ENCODE measurements around the gene C1orf87. TPM values are rescaled to one million over a fixed set of nuclear protein-coding genes. Genes with fewer than 3 reads are reported as not detected.

C1orf87 gene
- total RNA-seq, 1 experiment from 2014 or later = 0.33 TPM

GRCh38 chr1:59977075-59977410, 96.5 kb downstream of the C1orf87 start:
- Histone ChIP-seq H4K91ac (ENCODE audit: insufficient read length, low read depth, low read length) (no peak overlapping the region), H2BK5ac (ENCODE audit: insufficient read length, low read length) (no peak overlapping the region), H3K9me3 (ENCODE audit: control insufficient read depth, low read depth, low read length) (no peaks in the 10 kb centered on the region), H4K5ac (ENCODE audit: insufficient read length, low read depth, low read length) (no peak overlapping the region), H4K8ac (replicated peaks; ENCODE audit: insufficient read length, low read depth, low read length) (no peak overlapping the region), H3K9ac (ENCODE audit: extremely low read depth, insufficient read length, low read length) (no peak overlapping the region), H2BK120ac (ENCODE audit: low read depth, low read length, poor library complexity, severe bottlenecking) (no peak overlapping the region), H3T11ph (ENCODE audit: low read length) (no peak overlapping the region), H3K27ac (ENCODE audit: insufficient read length, low read depth, low read length) (no peak overlapping the region), H3K4me1 (ENCODE audit: insufficient read depth, low read length) (no peaks in the 10 kb centered on the region), H3K27me3 (ENCODE audit: insufficient read depth, low read length) (no peaks in the 10 kb centered on the region; the same call in 1 of the 2 replicates), H3K79me2 (ENCODE audit: insufficient read depth, low read length) (no peaks in the 10 kb centered on the region), H2BK20ac (ENCODE audit: low read depth, low read length, poor library complexity, severe bottlenecking) (no peak overlapping the region), H3K18ac (ENCODE audit: insufficient read length, low read depth, low read length) (no peak overlapping the region), H2BK15ac (ENCODE audit: low read depth, low read length) (no peak overlapping the region), H3K79me1 (ENCODE audit: insufficient read depth, low read depth, low read length, poor library complexity, severe bottlenecking) (no peaks in the 10 kb centered on the region), H2BK12ac (ENCODE audit: insufficient read length, low read depth, low read length) (no peak overlapping the region), H3K23me2 (ENCODE audit: insufficient read length, low read depth, low read length, poor library complexity, severe bottlenecking) (no peaks in the 10 kb centered on the region), H3K23ac (ENCODE audit: insufficient read length, low read depth, low read length) (no peak overlapping the region), H2AFZ (ENCODE audit: low read length) (no peak overlapping the region), H3K4ac (ENCODE audit: low read depth, low read length) (no peak overlapping the region), H3K4me2 (ENCODE audit: insufficient read depth, insufficient read length, low read length) (peak overlapping the region; percentile 36), H2AK5ac (ENCODE audit: insufficient read length, low read length) (no peak overlapping the region), H3K56ac (ENCODE audit: insufficient read length, low read depth, low read length) (no peak overlapping the region), H4K20me1 (ENCODE audit: control insufficient read depth, insufficient read depth, insufficient read length) (no peaks in the 10 kb centered on the region), H3K14ac (ENCODE audit: insufficient read depth, low read length) (no peak overlapping the region)
- Mint-ChIP-seq H3K36me3 (ENCODE audit: insufficient read depth in 1 of 3, low read depth in 3 of 3) (no peaks in the 10 kb centered on the region), H3K9me3 (no peaks in the 10 kb centered on the region), H3K4me3 (no peak overlapping the region), H3K27ac (no peak overlapping the region), H3K4me1 (0 out of 4 replicates have a peak, but pooled peaks cover 0 to 2% of the 10 kb centered on the region in 2 experiments), H3K27me3 (ENCODE audit: low read depth) (peaks cover 19% of the 10 kb centered on the region)
- no peak for TF ChIP-seq CTCF (conservative IDR thresholded peaks at IDR 0.05)
- no CpG with 5 or more reads among the region's 4 CpGs for WGBS (ENCODE audit: extremely low coverage, insufficient read length, low lambda C conversion rate)
- no peak for DNase-seq
